ENCODE results near the gene ERBB2. TPM values are rescaled to one million over a fixed set of nuclear protein-coding genes. Genes with fewer than 3 reads are reported as not detected.
A peak's percentile ranks its signal among the peaks of the same experiment; 100 is the strongest.
"Not testable (repeated sequence)": the region's sequence is repeated elsewhere in the genome, so short reads cannot be mapped to it uniquely, and the experiment has no call there.

The ERBB2 gene
- total RNA-seq, 1 donor from 2014 or later: 66.2 TPM

GRCh38 chr17:39696731-39697130, 3.1 kb upstream of the ERBB2 start:
- DNase-seq (ENCODE audit: extremely low spot score, unreplicated experiment): no peak
- Mint-ChIP-seq H3K27ac (ENCODE audit: unreplicated experiment) (no peak overlapping the region), H3K4me3 (ENCODE audit: unreplicated experiment) (no peak overlapping the region), H3K27me3 (ENCODE audit: unreplicated experiment) (no peaks in the 10 kb centered on the region), H3K9me3 (ENCODE audit: unreplicated experiment) (no peaks in the 10 kb centered on the region), H3K36me3 (ENCODE audit: unreplicated experiment) (no peaks in the 10 kb centered on the region), H3K4me1 (ENCODE audit: unreplicated experiment) (peaks cover 22% of the 10 kb centered on the region)
- no peak for TF ChIP-seq CTCF (IDR thresholded peaks at IDR 0.05)

- Mint-ChIP-seq H3K27me3 (ENCODE audit: unreplicated experiment) (no peaks in the 10 kb centered on the region), H3K36me3 (ENCODE audit: unreplicated experiment) (no peaks in the 10 kb centered on the region), H3K4me1 (ENCODE audit: unreplicated experiment) (peaks cover 27% of the 10 kb centered on the region), H3K4me3 (ENCODE audit: unreplicated experiment) (no peak overlapping the region), H3K27ac (ENCODE audit: unreplicated experiment) (no peak overlapping the region), H3K9me3 (ENCODE audit: unreplicated experiment) (no peaks in the 10 kb centered on the region)
- DNase-seq (ENCODE audit: extremely low spot score, unreplicated experiment): no peak
- TF ChIP-seq CTCF (IDR thresholded peaks at IDR 0.05): no peak
Measured at GRCh38 chr17:39697961-39698360, 1.9 kb upstream of the ERBB2 start.

- H3K4me3 Mint-ChIP-seq (ENCODE audit: unreplicated experiment): peak overlapping the region; percentile 90
- not testable (repeated sequence) for DNase-seq (ENCODE audit: extremely low spot score, unreplicated experiment); H3K9me3 Mint-ChIP-seq (ENCODE audit: unreplicated experiment); H3K36me3 Mint-ChIP-seq (ENCODE audit: unreplicated experiment); H3K27me3 Mint-ChIP-seq (ENCODE audit: unreplicated experiment)
- H3K27ac Mint-ChIP-seq (ENCODE audit: unreplicated experiment): peak overlapping the region; percentile 86
- H3K4me1 Mint-ChIP-seq (ENCODE audit: unreplicated experiment): peaks cover 27% of the 10 kb centered on the region
Measured at GRCh38 chr17:39699157-39699817, 577 bp upstream of the ERBB2 start.

- DNase-seq (ENCODE audit: extremely low spot score, unreplicated experiment): peak; percentile 83
- H3K4me1 Mint-ChIP-seq (ENCODE audit: unreplicated experiment): peaks cover 34% of the 10 kb centered on the region
- H3K9me3 Mint-ChIP-seq (ENCODE audit: unreplicated experiment): no peaks in the 10 kb centered on the region
- H3K27me3 Mint-ChIP-seq (ENCODE audit: unreplicated experiment): no peaks in the 10 kb centered on the region
- TF ChIP-seq CTCF (IDR thresholded peaks at IDR 0.05): no peak
- H3K27ac Mint-ChIP-seq (ENCODE audit: unreplicated experiment): peak overlapping the region; percentile 31
- H3K36me3 Mint-ChIP-seq (ENCODE audit: unreplicated experiment): no peaks in the 10 kb centered on the region
- H3K4me3 Mint-ChIP-seq (ENCODE audit: unreplicated experiment): peak overlapping the region; percentile 78
Measured at GRCh38 chr17:39700148-39700987, 504 bp downstream of the ERBB2 start.

- Mint-ChIP-seq H3K4me1 (ENCODE audit: unreplicated experiment) (peaks cover 34% of the 10 kb centered on the region), H3K27ac (ENCODE audit: unreplicated experiment) (peak overlapping the region; percentile 40), H3K27me3 (ENCODE audit: unreplicated experiment) (no peaks in the 10 kb centered on the region), H3K4me3 (ENCODE audit: unreplicated experiment) (peak overlapping the region; percentile 78), H3K9me3 (ENCODE audit: unreplicated experiment) (no peaks in the 10 kb centered on the region), H3K36me3 (ENCODE audit: unreplicated experiment) (no peaks in the 10 kb centered on the region)
- no peak for TF ChIP-seq CTCF (IDR thresholded peaks at IDR 0.05)
- DNase-seq (ENCODE audit: extremely low spot score, unreplicated experiment): no peak
Measured at GRCh38 chr17:39701012-39701783, 1.3 kb downstream of the ERBB2 start.
